ENCODE results near the gene ETV1. TPM values are rescaled to one million over a fixed set of nuclear protein-coding genes. Genes with fewer than 3 reads are reported as not detected.

Gene ETV1
- total and polyA plus RNA-seq, 9 of the 15 experiments (the other 6 are each of a cell fraction or from before 2014, with no cell fraction given): 7.2 to 27.4 (median 14.0) TPM

DNA sequence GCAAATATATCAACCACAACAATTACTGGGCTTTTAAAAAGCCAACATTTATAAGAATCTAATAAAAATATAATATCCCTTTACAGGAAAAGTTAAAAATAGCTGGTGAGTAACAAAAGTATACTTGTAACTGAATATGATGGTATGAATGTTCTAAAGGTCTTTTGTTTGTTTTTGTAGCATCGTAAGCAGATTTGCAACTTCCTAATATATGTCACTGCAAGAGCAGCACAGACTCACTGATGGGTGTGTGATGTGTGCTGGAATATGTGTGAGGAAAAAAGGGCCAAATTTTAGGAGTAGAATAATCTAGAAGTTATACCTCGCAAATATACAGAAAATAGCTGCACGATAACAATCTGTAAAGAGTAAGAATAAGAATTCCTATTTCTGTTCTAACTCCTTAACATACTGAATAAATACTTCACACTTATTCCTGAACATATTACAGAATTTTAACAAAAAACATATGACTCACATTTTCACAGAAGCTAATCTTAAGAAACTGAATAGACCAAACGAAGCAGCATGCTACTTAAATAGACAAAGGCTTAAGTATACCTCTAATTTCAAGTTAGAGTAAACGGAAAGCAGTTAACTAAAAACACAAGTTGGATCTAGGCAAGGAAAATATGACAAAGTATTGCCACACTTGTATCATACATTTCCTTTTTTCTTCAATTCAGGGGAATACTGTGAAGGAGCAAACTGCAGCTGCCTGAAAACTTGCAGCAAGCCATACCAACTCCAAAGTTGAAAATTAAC is 9.6 kb downstream of the ETV1 start (continued):
- no peak for TF ChIP-seq MCM2 (IDR thresholded peaks at IDR 0.05; ENCODE audit: low read depth)
- no peak for TF ChIP-seq CXXC5 (CRISPR knock-in tag; IDR thresholded peaks at IDR 0.05)
- TF ChIP-seq ZNF146 (CRISPR knock-in tag; IDR thresholded peaks at IDR 0.05; ENCODE audit: unreplicated experiment): no peak

DNA sequence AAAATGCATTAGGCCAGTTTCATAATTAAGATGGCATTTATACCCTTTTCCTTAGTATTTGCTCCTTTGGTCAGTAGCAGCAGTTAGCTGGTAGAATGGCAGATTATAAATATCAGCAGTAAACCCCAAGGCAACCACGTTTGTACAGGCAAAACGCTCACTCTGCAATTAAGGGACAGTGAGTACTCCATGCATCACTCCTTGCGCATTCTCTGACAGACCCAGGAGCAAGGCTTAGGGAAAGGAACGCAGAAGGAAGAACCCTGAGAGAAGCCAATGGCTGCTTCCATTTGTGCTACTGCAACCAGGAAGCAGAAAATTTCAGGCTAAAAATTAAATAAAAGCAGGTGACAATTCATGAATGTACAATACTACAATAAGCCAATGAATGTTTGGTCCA is 12.9 kb downstream of the ETV1 start:
- TF ChIP-seq, protein P1, sequence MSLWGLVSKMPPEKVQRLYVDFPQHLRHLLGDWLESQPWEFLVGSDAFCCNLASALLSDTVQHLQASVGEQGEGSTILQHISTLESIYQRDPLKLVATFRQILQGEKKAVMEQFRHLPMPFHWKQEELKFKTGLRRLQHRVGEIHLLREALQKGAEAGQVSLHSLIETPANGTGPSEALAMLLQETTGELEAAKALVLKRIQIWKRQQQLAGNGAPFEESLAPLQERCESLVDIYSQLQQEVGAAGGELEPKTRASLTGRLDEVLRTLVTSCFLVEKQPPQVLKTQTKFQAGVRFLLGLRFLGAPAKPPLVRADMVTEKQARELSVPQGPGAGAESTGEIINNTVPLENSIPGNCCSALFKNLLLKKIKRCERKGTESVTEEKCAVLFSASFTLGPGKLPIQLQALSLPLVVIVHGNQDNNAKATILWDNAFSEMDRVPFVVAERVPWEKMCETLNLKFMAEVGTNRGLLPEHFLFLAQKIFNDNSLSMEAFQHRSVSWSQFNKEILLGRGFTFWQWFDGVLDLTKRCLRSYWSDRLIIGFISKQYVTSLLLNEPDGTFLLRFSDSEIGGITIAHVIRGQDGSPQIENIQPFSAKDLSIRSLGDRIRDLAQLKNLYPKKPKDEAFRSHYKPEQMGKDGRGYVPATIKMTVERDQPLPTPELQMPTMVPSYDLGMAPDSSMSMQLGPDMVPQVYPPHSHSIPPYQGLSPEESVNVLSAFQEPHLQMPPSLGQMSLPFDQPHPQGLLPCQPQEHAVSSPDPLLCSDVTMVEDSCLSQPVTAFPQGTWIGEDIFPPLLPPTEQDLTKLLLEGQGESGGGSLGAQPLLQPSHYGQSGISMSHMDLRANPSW (CRISPR knock-in tag; IDR thresholded peaks at IDR 0.05): no peak
- no peak for TF ChIP-seq ESRRA (IDR thresholded peaks at IDR 0.05; ENCODE audit: borderline replicate concordance, low read depth)
- TF ChIP-seq, protein P2, sequence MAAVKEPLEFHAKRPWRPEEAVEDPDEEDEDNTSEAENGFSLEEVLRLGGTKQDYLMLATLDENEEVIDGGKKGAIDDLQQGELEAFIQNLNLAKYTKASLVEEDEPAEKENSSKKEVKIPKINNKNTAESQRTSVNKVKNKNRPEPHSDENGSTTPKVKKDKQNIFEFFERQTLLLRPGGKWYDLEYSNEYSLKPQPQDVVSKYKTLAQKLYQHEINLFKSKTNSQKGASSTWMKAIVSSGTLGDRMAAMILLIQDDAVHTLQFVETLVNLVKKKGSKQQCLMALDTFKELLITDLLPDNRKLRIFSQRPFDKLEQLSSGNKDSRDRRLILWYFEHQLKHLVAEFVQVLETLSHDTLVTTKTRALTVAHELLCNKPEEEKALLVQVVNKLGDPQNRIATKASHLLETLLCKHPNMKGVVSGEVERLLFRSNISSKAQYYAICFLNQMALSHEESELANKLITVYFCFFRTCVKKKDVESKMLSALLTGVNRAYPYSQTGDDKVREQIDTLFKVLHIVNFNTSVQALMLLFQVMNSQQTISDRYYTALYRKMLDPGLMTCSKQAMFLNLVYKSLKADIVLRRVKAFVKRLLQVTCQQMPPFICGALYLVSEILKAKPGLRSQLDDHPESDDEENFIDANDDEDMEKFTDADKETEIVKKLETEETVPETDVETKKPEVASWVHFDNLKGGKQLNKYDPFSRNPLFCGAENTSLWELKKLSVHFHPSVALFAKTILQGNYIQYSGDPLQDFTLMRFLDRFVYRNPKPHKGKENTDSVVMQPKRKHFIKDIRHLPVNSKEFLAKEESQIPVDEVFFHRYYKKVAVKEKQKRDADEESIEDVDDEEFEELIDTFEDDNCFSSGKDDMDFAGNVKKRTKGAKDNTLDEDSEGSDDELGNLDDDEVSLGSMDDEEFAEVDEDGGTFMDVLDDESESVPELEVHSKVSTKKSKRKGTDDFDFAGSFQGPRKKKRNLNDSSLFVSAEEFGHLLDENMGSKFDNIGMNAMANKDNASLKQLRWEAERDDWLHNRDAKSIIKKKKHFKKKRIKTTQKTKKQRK (IDR thresholded peaks at IDR 0.05; ENCODE audit: borderline replicate concordance, low read depth, low read length): no peak
- TF ChIP-seq, protein P3, sequence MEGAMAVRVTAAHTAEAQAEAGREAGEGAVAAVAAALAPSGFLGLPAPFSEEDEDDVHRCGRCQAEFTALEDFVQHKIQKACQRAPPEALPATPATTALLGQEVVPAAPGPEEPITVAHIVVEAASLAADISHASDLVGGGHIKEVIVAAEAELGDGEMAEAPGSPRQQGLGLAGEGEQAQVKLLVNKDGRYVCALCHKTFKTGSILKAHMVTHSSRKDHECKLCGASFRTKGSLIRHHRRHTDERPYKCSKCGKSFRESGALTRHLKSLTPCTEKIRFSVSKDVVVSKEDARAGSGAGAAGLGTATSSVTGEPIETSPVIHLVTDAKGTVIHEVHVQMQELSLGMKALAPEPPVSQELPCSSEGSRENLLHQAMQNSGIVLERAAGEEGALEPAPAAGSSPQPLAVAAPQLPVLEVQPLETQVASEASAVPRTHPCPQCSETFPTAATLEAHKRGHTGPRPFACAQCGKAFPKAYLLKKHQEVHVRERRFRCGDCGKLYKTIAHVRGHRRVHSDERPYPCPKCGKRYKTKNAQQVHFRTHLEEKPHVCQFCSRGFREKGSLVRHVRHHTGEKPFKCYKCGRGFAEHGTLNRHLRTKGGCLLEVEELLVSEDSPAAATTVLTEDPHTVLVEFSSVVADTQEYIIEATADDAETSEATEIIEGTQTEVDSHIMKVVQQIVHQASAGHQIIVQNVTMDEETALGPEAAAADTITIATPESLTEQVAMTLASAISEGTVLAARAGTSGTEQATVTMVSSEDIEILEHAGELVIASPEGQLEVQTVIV (CRISPR knock-in tag; IDR thresholded peaks at IDR 0.05; ENCODE audit: borderline replicate concordance): no peak
- no peak for TF ChIP-seq MAFK (IDR thresholded peaks at IDR 0.05; ENCODE audit: low read length)
- TF ChIP-seq BMI1 (IDR thresholded peaks at IDR 0.05; ENCODE audit: low read length): no peak
- CTCF ChIA-PET (ENCODE audit: low intra/inter-chr PET ratio): no interaction called here
- POLR2A ChIA-PET: interaction anchor here (0.9 to 1.3 kb wide), 2 partner anchors 13 to 37 kb away, joined by 3 to 5 read pairs; partner anchors contain the start of gene ETV1

More for the DNA sequence above, 12.9 kb downstream of the ETV1 start:
- no TSS peak for BruUV-seq (replicated peaks)
- Histone ChIP-seq H3K9ac (ENCODE audit: insufficient read depth in 1 of 2, low read depth in 2 of 2, low read length in 2 of 2) (no peak overlapping the region), H3K9me3 (replicated peaks; ENCODE audit: control insufficient read depth, insufficient read depth, low read depth, low read length) (no peaks in the 10 kb centered on the region), H3K36me3 (ENCODE audit: control insufficient read depth, insufficient read depth, low read length) (peaks cover 16% of the 10 kb centered on the region; the same call in 1 of the 3 replicates), H3K4me1 (replicated peaks in 1 of 2; ENCODE audit: control insufficient read depth in 2 of 2, insufficient read depth in 2 of 2, low read length in 2 of 2) (peaks cover 0 to 11% of the 10 kb centered on the region in 2 experiments; a peak in 3 of 5 replicates), H3K27ac (ENCODE audit: extremely low read depth, low read depth, low read length) (no peak overlapping the region), H3K9me1 (ENCODE audit: control insufficient read depth, insufficient read depth, low read length) (no peaks in the 10 kb centered on the region), H3K4me2 (ENCODE audit: insufficient read depth, low read length) (no peak overlapping the region), H3K4me3 (no peak overlapping the region), H4K20me1 (replicated peaks; ENCODE audit: control insufficient read depth, insufficient read depth, low read length) (no peaks in the 10 kb centered on the region), H2AFZ (ENCODE audit: low read depth, low read length) (no peak overlapping the region), H3K27me3 (ENCODE audit: control insufficient read depth in 2 of 2, insufficient read depth in 2 of 2, low read length in 2 of 2) (no peaks in the 10 kb centered on the region), H3K79me2 (ENCODE audit: control insufficient read depth, insufficient read depth, low read length) (peaks cover 9% of the 10 kb centered on the region)
- no peak for FAIRE-seq
- ATAC-seq: no peak
- intact Hi-C loops (cut with micrococcal nuclease): no loop called here
- 61% methylated on average over 4 of the region's 4 CpGs for WGBS (ENCODE audit: insufficient coverage, low coverage, missing lambda C conversion rate)
- no peak for DNase-seq (ENCODE audit: extremely low read depth in 1 of 4, low spot score in 3 of 4)
- in situ Hi-C loops (cut with MboI): loop anchor here (25.0 kb wide), 1 partner anchor 1264 kb away; no protein-coding TSS in a partner anchor
